HPDE6-E6E7 (cell line): ENCODE measurements around the gene CDKN1C.
A peak's percentile ranks its signal among the peaks of the same experiment; 100 is the strongest.

Source experiments
- DNase-seq: peaks from one replicate; pipeline ENCODE4 v3.0.0; 2011; ENCODE audit warnings: missing footprints; ENCODE audit errors: extremely low spot score

CDKN1C gene

GRCh38 chr11:2890466-2891294, 5.1 kb upstream of the CDKN1C start:
- no peak for DNase-seq

GRCh38 chr11:2889362-2890273, 4.0 kb upstream of the CDKN1C start:
- DNase-seq, result no peak

GRCh38 chr11:2888266-2888968, 2.8 kb upstream of the CDKN1C start:
- peak; percentile 49 for DNase-seq

GRCh38 chr11:2887515-2888195, 2.1 kb upstream of the CDKN1C start:
- no peak for DNase-seq

GRCh38 chr11:2886936-2887335, 1.4 kb upstream of the CDKN1C start:
- DNase-seq, result no peak

GRCh38 chr11:2886191-2886894, 768 bp upstream of the CDKN1C start:
- DNase-seq, result no peak

- no peak for DNase-seq
Measured at GRCh38 chr11:2885017-2885677, 428 bp downstream of the CDKN1C start.

- DNase-seq, result no peak
Measured at GRCh38 chr11:2883979-2884815, 1.4 kb downstream of the CDKN1C start.

GRCh38 chr11:2883640-2883978, 2.0 kb downstream of the CDKN1C start:
- DNase-seq, result no peak

- DNase-seq, result no peak
Measured at GRCh38 chr11:2882396-2883110, 3.0 kb downstream of the CDKN1C start.

- no peak for DNase-seq
Measured at GRCh38 chr11:2881981-2882375, 3.6 kb downstream of the CDKN1C start.

- no peak for DNase-seq
Measured at GRCh38 chr11:2881076-2881980, 4.2 kb downstream of the CDKN1C start.

- no peak for DNase-seq
Measured at GRCh38 chr11:2880646-2881045, 4.9 kb downstream of the CDKN1C start.

- no peak for DNase-seq
Measured at GRCh38 chr11:2878782-2879181, 6.8 kb downstream of the CDKN1C start.

- no peak for DNase-seq
Measured at GRCh38 chr11:2877474-2877873, 8.1 kb downstream of the CDKN1C start.

- no peak for DNase-seq
Measured at GRCh38 chr11:2874963-2875362, 10.6 kb downstream of the CDKN1C start.

- no peak for DNase-seq
Measured at GRCh38 chr11:2870969-2871680, 14.4 kb downstream of the CDKN1C start.
